Hepatic stellate cell (primary cell): ENCODE data around the gene PTCD1.
A peak's percentile ranks its signal among the peaks of the same experiment; 100 is the strongest.

ENCODE experiments used
- DNase-seq: peaks from one replicate; pipeline ENCODE4 v3.0.0; 2011; ENCODE audit warnings: low spot score

PTCD1 gene

DNA sequence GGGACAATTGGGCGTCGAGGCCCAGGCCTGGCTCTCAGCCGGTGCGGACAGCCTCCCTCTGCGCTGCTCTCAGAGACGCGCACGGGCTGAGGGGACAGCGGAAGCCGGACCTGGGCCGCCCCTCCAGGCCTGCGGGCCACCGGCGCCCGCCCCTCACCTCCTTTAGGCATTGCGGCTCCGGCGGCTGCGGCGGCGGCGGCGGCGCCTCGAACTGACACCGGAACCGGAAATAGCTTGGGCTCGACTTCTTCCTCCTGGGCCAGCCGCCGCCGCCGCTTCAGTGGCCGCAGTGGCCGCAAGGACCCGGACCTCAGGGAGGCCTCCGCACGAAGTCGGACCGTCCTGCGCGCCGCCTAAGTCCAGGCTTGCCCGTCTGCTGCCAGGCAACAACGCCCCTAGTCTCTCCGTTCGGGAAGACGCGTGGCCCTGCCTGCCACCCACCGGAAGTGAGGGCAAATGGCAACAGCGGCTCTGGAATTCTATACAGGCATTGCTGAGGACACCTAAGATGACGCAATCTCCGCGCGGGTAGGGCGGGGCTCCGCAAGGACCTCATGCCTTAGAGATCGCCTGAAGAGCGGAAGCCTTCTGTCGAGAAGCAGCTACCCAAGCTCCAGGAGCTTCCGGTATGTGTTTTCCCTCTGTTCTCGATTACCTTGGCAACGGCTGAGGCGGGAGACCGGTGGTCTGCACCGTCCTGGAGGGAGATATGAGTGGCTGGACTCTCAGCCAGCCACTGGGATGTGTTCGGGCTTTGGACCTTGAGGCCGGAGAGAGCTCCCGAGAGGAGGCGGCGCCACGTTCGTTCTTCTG is 30.0 kb downstream of the PTCD1 start, which contains the start of the genes BUD31 and PDAP1:
TSS of gene BUD31 (plus strand) at position 591 of the 813 bp plus-strand sequence. CDS start 2,124 bp downstream, outside the sequence.
TSS of gene PDAP1 (minus strand) at position 219 of the 813 bp plus-strand sequence. CDS start at position 170, 49 bp downstream.
- DNase-seq: peak; percentile 98

GRCh38 chr7:99407872-99408378 is 30.7 kb downstream of the PTCD1 start:
- peak; percentile 88 for DNase-seq

DNA sequence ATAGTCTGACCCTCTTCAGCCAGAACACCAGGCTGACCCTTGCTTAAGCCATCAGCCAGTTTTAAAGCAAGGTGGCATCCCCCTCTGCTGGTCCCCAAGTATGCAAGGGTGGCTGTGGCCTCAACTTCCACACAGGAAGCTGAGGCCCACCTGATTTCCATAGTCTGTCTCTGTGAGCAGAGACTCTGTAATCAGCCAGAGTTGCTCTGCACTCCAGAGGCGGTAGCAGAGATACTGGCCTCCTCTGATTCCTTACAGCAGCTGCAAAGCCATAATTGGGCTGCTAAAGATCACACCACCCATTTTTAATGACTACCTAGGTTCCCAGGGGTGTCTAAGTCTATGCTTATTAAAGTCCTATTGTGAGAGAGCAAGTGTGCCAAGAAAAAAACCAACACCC is 32.0 kb downstream of the PTCD1 start:
- DNase-seq: no peak

DNA sequence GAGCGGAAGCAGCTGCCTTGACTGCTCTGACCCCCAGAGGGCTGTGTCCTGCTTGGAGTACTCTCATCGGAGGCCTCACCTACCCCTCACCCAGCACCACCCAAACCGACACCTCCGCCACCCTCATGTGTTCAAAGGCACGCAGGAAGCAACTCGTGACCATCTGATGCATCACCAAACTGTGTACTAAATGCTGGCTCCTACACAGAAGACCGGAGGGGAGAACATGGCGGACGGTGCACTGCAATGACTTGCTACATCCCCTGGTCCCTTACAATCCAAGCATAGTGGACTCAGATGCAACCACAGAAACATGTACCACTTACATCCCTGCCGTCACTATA is 33.6 kb downstream of the PTCD1 start:
- no peak for DNase-seq

DNA sequence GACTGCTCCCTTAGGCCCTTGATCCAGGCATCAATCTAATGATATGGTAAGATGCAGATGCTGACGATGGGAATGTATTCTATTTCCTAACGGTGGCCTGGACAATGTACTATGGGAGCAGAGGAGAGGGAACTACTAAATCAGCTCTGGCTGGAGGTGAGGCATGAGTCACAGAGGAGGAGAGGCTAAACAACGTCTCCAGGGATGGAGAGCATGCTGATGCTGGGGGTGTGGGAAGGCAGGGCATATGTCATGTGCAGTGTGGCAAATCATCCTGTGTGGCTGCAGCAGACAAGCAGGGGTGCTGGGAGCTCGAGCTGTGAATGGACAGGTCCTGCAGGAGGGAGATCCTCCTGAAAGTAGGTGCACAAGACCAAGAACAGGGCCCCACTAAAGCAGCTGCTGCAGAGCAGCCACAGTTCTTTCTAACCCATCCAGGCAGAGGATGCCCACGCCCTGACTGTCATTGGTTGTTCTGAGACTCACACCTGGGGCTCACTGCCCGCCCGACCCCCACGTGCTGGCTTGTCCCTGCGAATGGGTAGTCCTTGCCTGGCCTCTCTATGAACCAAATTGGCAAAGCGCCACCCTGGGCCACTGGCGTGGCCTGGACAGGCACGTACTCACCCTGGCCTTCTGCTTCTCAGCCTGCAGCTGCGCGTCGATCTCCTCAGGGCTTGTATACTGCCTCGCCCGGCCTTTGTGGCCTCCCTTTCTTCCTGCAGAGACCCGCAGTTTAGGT is 34.2 kb downstream of the PTCD1 start:
- peak; percentile 47 for DNase-seq

DNA sequence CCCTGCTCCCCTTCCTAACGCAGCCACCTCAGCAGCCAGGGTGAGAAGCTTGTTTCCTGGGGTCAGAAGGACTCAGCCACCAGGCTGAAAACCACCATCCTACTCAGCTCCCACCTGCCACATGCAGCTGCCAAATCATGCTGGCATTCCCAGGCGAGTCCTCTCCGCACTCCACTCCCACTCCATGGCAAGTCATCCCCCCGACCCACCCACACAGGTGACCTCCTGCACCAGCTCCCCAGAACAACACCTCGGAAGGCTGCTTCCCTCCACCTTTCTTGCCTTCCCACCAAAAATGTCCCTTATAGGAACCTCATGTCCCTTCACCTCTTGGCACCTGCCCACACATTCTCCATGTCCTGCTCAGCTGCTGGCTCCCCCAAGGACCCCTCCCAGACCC is 34.8 kb downstream of the PTCD1 start:
- DNase-seq: no peak

GRCh38 chr7:99402854-99403253 is 35.7 kb downstream of the PTCD1 start:
- DNase-seq: no peak

- DNase-seq: no peak
Observed at GRCh38 chr7:99399597-99399996, 39.0 kb downstream of the PTCD1 start.

DNA sequence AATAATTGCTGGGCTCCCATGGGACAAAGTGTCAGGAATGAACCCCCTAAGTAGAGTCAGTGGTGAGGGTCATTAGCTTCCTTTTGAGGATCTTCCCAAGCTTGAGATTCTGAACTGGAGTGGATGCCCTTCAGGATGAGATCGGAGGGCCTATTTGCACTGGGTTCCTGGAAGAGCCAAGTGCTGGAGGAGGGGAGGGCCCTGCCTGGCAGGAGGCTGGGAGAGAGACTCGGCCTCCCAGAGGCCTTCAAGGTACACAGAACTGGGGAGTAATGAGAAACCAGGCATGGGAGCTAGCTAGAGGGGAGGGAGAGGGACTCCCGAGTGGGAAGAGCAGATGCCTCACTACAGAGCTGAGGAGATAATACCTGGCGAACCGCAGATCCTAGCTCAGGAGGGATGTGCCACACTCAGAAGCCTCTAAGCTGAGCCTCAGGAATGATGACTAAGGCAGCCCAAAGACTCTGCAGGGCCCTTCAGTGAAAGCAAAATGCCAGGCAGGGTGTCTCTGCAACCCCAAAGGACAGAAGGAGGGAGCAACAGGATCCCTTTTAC is 39.6 kb downstream of the PTCD1 start:
- DNase-seq: no peak

- DNase-seq: no peak
Observed at GRCh38 chr7:99397297-99397983, 41.2 kb downstream of the PTCD1 start.

DNA sequence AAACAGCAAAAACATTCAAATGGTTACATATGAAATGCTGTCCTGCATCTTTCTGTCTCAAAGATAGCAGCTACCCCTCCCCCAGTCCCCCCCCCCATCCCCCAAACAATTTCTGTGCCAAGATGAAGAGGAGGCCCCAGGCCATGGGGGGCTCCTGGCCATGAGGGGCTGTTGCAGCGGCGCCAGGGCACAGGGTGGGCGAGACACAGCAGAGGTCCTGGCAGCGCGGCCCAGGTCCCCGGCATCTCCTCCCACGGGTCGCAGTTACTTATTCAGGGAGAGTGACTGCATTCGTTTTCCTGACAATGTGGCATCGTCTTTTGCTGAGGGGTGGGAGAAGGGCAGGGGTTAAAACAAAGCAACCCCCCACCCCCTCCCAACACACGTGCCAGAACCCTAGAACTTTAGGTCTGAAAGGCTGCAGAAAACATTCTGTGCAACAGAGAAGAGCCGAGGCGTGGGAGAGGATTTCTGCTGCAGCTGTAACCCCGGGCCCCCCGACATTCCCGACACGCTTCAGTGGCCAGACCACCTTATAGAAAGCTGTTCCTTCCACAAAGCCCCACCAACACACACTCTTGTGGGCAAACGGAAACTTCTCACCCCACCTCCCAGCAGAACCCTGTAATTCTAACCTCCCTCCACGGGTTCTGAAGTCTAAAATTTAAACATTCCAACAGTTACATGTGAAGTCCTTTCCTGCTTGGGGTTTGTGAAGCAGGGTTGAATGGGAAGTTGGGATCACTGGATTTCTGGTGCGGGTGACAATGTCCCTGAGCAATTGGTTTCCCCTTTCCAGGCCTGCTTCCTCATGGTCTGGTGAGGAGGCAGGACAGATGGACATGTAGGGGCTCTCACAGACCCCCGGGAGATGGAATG is 41.9 kb downstream of the PTCD1 start:
- DNase-seq: no peak

GRCh38 chr7:99395616-99396327 is 42.8 kb downstream of the PTCD1 start:
- DNase-seq: no peak

GRCh38 chr7:99394188-99394502 is 44.5 kb downstream of the PTCD1 start:
- DNase-seq: no peak

GRCh38 chr7:99393355-99394187 is 45.0 kb downstream of the PTCD1 start:
- no peak for DNase-seq

DNA sequence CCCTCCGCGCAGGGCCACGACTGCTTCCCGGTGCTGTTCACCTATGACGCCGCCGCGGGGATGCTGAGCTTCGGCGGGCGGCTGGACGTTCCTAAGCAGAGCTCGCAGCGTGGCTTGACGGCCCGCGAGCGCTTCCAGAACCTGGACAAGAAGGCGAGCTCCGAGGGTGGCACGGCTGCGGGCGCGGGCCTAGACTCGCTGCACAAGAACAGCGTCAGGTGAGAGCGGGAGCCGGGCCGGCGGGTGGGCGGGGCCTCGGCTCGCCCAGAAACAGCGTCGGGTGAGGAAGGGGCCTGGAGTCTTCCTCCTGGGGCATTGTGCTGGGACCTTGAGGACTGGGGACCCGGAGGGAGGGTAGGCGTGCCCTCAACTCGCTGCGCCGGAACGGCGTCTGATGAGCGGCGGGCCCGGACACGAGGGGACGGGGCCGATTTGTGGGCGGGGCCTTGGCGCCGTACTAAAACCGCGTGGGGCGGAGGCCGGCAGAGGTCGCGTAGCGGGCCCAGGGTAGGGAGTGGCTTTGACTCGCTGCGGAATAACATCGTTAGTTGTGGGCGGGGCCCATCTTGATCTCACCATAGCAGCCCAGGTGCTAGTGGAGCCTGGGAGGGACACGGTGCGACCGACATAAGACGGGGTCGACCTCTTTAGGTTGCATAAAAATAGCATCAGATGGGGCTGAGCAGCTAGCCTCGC is 45.8 kb downstream of the PTCD1 start:
- no peak for DNase-seq

- no peak for DNase-seq
Observed at GRCh38 chr7:99392046-99392445, 46.6 kb downstream of the PTCD1 start.

GRCh38 chr7:99390941-99391602 is 47.5 kb downstream of the PTCD1 start:
- no peak for DNase-seq

DNA sequence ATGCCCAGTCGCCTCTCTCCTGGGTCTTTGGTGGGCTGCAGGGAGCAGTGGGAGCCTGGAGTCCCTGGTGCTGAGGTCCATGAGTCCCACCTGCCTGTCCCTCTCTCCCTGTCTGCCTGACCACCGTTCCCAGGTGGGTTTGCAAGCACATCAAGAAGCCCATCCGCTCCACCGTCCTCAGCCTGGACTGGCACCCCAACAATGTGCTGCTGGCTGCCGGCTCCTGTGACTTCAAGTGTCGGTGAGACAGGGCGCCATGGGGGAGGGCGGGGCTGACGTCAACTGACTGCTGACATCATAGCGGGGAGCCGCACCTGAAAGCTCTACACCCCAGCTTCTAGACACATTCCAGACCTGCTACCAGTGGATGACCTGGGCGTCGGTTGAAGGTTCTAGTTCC is 48.8 kb downstream of the PTCD1 start:
- DNase-seq: no peak

- DNase-seq: no peak
Observed at GRCh38 chr7:99387912-99388311, 50.7 kb downstream of the PTCD1 start.
